Lower leg skin (tissue), 4 donors: ENCODE results near the gene KRT5. TPM values are rescaled to one million over a fixed set of nuclear protein-coding genes. Genes with fewer than 3 reads are reported as not detected.

Experiments
- DNase-seq, 2 donors: peaks; one replicate each; pipeline ENCODE4 v3.0.0-alpha.2; 2019; ENCODE audit warnings: low spot score in 2 of 2
- H3K4me3 ChIP-seq: fragments of 200-600 bp; sonication (generic); 2 replicates; pipeline ENCODE4 v1.5.1; 2017; ENCODE audit warnings: mild to moderate bottlenecking, low read depth; ENCODE audit not compliant: poor library complexity, severe bottlenecking
- POLR2A ChIP-seq, 2 donors: fragments of 450-650 bp; IDR thresholded peaks; one replicate each; pipeline ENCODE4 v1.6.1; 2016 to 2017; ENCODE audit warnings: antibody characterized with exemption in 2 of 2, mild to moderate bottlenecking in 1 of 2, moderate library complexity in 1 of 2
- WGBS, 2 donors: methylation state at CpG; one replicate each; pipeline ENCODE4 v1.1.5; 2018; 5-methylcytosine and 5-hydroxymethylcytosine counted together
- intact Hi-C: fragments of 100-400 bp; cut with DNase I; formaldehyde crosslinking; loops from one replicate; pipeline ENCODE4 v1.15.0; 2023; ENCODE audit warnings: low total_unique reads
- total RNA-seq, 4 donors: library from RNA; depleted of rRNA; stranded (reverse); fragments of >200 nt; gene quantifications; one replicate each; pipeline ENCODE4 v1.1.0, GENCODE V29; 2016
- TF ChIP-seq, protein P1 (sequence below), 3 donors: fragments of 450-650 bp; IDR thresholded peaks; one replicate each; pipeline ENCODE4 v1.5.1; 2016; ENCODE audit warnings: antibody characterized with exemption in 3 of 3, mild to moderate bottlenecking in 3 of 3, moderate library complexity in 2 of 3

KRT5 gene
- total RNA-seq, 4 donors from 2014 or later, result 2,541 to 6,567 (median 4,278) TPM

DNA sequence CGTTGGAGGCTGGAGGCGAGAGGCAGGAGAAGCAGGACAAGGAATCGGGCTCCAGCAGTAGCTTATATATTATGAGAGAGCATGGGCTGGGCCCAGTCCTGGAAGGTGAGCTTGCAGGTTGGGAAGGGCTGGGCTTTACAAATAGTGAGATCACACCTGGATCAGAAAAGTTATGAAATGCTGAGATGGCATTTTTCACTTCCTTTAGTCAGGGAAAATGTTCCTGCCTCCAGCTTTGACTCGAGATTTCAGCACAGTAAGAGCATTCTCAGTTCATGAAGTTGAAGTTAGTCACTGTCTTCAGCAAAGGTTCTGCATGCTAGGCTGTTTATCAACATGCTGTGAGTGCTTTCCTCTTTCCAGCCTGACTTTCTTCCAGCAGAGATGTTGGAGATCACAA is 46.4 kb downstream of the KRT5 start, which contains the start of gene KRT6C:
Gene KRT6C, minus strand, starts transcription at position 38 of the 400 bp plus-strand sequence. CDS start 68 bp downstream, outside the sequence.
- no peak within 1 kb of the TSS for H3K4me3 ChIP-seq
- intact Hi-C loops, result no loop called here
- TF ChIP-seq POLR2A (IDR thresholded peaks at IDR 0.05), result no peak
- TF ChIP-seq, protein P1, sequence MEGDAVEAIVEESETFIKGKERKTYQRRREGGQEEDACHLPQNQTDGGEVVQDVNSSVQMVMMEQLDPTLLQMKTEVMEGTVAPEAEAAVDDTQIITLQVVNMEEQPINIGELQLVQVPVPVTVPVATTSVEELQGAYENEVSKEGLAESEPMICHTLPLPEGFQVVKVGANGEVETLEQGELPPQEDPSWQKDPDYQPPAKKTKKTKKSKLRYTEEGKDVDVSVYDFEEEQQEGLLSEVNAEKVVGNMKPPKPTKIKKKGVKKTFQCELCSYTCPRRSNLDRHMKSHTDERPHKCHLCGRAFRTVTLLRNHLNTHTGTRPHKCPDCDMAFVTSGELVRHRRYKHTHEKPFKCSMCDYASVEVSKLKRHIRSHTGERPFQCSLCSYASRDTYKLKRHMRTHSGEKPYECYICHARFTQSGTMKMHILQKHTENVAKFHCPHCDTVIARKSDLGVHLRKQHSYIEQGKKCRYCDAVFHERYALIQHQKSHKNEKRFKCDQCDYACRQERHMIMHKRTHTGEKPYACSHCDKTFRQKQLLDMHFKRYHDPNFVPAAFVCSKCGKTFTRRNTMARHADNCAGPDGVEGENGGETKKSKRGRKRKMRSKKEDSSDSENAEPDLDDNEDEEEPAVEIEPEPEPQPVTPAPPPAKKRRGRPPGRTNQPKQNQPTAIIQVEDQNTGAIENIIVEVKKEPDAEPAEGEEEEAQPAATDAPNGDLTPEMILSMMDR (IDR thresholded peaks at IDR 0.05), result no peak
- no peak for DNase-seq
- WGBS, 2 donors, result 49 to 73% methylated on average over 4 of the region's 4 CpGs

- H3K4me3 ChIP-seq, result no peak overlapping the region
- DNase-seq, result no peak
- 73 to 78% methylated on average over 4 of the region's 4 CpGs for WGBS, 2 donors
- intact Hi-C loops, result no loop called here
- TF ChIP-seq POLR2A (IDR thresholded peaks at IDR 0.05), result no peak
- TF ChIP-seq, protein P1 (IDR thresholded peaks at IDR 0.05), result no peak
Observed at GRCh38 chr12:52469853-52470252, 50.3 kb downstream of the KRT5 start.

- TF ChIP-seq, protein P1 (IDR thresholded peaks at IDR 0.05), result no peak
- TF ChIP-seq POLR2A (IDR thresholded peaks at IDR 0.05), result no peak
- 52 to 68% methylated on average over 2 of the region's 2 CpGs for WGBS, 2 donors
- DNase-seq, result no peak
- H3K4me3 ChIP-seq, result no peak overlapping the region
- intact Hi-C loops, result no loop called here
Observed at GRCh38 chr12:52464897-52465296, 55.3 kb downstream of the KRT5 start.

Other genes starting within 250 kb of the KRT5 start
- 100 to 1,000 TPM in 1 of 4 donors, 1 to 10 TPM in 1, under 1 TPM in 1, not detected in 1; 0.86 to 298 (median 10.0) TPM for gene KRT86, start 245.7 kb downstream of the KRT5 start, total RNA-seq
- 100 to 1,000 TPM in 1 of 4 donors, 10 to 100 TPM in 1, under 1 TPM in 1, not detected in 1; 0.37 to 204 (median 10.6) TPM for gene KRT81, start 228.9 kb downstream of the KRT5 start, total RNA-seq
- 10 to 100 TPM in 1 of 4 donors, 1 to 10 TPM in 1, not detected in 2; 2.1 to 34.7 TPM for gene KRT83, start 199.0 kb downstream of the KRT5 start, total RNA-seq
- 100 to 1,000 TPM in 1 of 4 donors, 1 to 10 TPM in 1, under 1 TPM in 1, not detected in 1; 0.15 to 101 (median 8.3) TPM for gene KRT85, start 152.9 kb downstream of the KRT5 start, total RNA-seq
- gene KRT84, start 134.7 kb downstream of the KRT5 start, total RNA-seq, result under 1 TPM in 2 of 4 donors, not detected in 2; 0.46 to 0.75 TPM
- 10 to 100 TPM in 1 of 4 donors, under 1 TPM in 1, not detected in 2; 0.46 to 10.3 TPM for gene KRT82, start 114.1 kb downstream of the KRT5 start, total RNA-seq
- 10 to 100 TPM in 1 of 4 donors, 1 to 10 TPM in 3; 1.6 to 31.9 (median 4.9) TPM for gene KRT75, start 86.0 kb downstream of the KRT5 start, total RNA-seq
- 100 to 1,000 TPM in 2 of 4 donors, 10 to 100 TPM in 2; 49.8 to 441 (median 157) TPM for gene KRT6B, start 68.2 kb downstream of the KRT5 start, total RNA-seq
- 10 to 100 TPM in 1 of 4 donors, 1 to 10 TPM in 1, under 1 TPM in 1, not detected in 1; 0.13 to 11.0 (median 1.0) TPM for gene KRT6C, start 46.6 kb downstream of the KRT5 start, total RNA-seq
- 100 to 1,000 TPM in 2 of 4 donors, 10 to 100 TPM in 2; 75.3 to 617 (median 182) TPM for gene KRT6A, start 27.1 kb downstream of the KRT5 start, total RNA-seq
- 10 to 100 TPM in 1 of 4 donors, 1 to 10 TPM in 1, under 1 TPM in 1, not detected in 1; 0.32 to 61.7 (median 1.6) TPM for gene KRT71, start 32.8 kb upstream of the KRT5 start, total RNA-seq
- gene KRT74, start 53.4 kb upstream of the KRT5 start, total RNA-seq, result 10 to 100 TPM in 1 of 4 donors, 1 to 10 TPM in 1, under 1 TPM in 2; 0.30 to 14.6 (median 0.82) TPM
- 10 to 100 TPM in 2 of 4 donors, 1 to 10 TPM in 1, under 1 TPM in 1; 0.42 to 14.0 (median 7.1) TPM for gene KRT72, start 81.1 kb upstream of the KRT5 start, total RNA-seq
- 10 to 100 TPM in 1 of 4 donors, 1 to 10 TPM in 3; 3.0 to 15.3 (median 6.0) TPM for gene KRT73, start 98.2 kb upstream of the KRT5 start, total RNA-seq
- gene KRT2, start 131.8 kb upstream of the KRT5 start, total RNA-seq, result 1,000 to 10,000 TPM; 1,166 to 2,212 (median 1,643) TPM
- gene KRT1, start 160.0 kb upstream of the KRT5 start, total RNA-seq, result 1,000 to 10,000 TPM; 5,671 to 8,911 (median 6,268) TPM
- gene KRT77, start 183.1 kb upstream of the KRT5 start, total RNA-seq, result 100 to 1,000 TPM; 122 to 659 (median 243) TPM